ENCODE measurements around the gene MOCS3. TPM values are rescaled to one million over a fixed set of nuclear protein-coding genes. Genes with fewer than 3 reads are reported as not detected.

MOCS3 gene, protein sequence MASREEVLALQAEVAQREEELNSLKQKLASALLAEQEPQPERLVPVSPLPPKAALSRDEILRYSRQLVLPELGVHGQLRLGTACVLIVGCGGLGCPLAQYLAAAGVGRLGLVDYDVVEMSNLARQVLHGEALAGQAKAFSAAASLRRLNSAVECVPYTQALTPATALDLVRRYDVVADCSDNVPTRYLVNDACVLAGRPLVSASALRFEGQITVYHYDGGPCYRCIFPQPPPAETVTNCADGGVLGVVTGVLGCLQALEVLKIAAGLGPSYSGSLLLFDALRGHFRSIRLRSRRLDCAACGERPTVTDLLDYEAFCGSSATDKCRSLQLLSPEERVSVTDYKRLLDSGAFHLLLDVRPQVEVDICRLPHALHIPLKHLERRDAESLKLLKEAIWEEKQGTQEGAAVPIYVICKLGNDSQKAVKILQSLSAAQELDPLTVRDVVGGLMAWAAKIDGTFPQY
- 6.7 and 7.9 TPM in 2 replicates for total RNA-seq

DNA sequence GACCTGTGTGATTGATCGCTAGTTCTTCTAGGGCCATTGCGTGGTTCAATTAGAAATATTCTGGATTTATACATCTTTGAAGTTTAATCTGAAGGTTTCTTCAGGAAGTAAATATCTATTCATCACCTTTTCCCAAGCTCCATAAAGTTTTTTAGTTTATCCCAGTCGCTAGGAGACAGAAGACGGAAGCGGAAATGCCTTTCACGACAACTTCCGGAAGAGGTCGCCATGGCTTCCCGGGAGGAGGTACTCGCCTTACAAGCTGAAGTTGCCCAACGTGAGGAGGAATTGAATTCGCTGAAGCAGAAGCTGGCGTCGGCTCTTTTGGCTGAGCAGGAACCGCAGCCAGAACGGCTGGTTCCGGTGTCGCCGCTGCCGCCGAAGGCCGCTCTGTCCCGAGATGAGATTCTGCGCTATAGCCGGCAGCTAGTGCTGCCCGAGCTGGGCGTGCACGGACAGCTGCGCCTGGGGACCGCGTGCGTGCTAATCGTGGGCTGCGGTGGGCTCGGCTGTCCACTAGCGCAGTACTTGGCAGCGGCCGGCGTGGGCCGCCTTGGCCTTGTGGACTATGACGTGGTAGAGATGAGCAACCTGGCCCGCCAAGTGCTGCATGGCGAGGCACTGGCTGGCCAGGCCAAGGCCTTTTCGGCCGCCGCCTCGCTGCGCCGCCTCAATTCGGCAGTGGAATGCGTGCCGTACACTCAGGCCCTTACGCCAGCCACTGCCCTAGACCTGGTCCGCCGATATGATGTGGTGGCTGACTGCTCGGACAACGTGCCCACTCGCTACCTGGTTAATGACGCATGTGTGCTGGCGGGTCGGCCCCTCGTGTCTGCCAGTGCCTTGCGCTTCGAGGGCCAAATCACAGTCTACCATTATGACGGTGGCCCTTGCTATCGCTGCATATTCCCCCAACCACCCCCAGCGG is at the start of gene MOCS3:
Gene MOCS3 (plus strand): TSS at position 204 of the 928 bp plus-strand sequence. CDS start 25 bp downstream, at position 229.

DNA sequence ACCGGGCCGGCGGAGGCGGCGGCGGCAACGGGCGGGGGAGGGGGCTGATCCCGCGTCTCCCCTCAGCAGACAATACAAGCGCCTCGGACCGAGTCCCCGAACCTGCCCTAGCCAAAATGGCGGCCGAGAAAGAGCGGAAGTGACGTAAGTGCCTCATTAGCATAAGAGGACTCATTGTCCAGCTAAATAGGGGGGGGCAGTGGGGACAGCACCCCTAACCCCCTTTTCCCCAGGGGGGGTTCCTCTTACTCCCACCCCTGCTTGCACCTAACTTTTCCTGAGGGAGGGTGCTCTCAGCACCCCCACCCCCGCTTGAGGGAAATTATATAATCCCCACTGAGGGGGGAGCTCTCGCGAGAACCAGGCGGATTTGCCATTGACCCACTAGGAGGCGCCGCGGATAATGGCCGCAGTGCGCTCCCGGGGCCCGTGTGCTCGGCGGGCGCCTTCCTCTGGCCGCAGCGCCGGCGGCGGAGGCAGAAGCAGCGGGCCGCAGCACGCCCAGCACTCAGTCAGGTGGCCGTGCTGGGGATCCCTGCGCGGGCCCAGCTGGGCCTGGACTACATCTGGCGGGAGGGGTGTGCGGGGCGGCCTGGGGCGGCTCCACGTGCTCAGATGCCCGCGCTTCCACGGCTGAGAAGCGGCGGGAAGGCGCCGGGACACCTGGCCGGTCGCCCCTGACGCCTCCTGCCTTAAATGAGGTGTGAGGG is 27.2 kb upstream of the MOCS3 start, which contains the start of gene ADNP:
Gene ADNP (minus strand): TSS at position 132 of the 710 bp plus-strand sequence. CDS start 27,441 bp downstream, outside the sequence.

DNA sequence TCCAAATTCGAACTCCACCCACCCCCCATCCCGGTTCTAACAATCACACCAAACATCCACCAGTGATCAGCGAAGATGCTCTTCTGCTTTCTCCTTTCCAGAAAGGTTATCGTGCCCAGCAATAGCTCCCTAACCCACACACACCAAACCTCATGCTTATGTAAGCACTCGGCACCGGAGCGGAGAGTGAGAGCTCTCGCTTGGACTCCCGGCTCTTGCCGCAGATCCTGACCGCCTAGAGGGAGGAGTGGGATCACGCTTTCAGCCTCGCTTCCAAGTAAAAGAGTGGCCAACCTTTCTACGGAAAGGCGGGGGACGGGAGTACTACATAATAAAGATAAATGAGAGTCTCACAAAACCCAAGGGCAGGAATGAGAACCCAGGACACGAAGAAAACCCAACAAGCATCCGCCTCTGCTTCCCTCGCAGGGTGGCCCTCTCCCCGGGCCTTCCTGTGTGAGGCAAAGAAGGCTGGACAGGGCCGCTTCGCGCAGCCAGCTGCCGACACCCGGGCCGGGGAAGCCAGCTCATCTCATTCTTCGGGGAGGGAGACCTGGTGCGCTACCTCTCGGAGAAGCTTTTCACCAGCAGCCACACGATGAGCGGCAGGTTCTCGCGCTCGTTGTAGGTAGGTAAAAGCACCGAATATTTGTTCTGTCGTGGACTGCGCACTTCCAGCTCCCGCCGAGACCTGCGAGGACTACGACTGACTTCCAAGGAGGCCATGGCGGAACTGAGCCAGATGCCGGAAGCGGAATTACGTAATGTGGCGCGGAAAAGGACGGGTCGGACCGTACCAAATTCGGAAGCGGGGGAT is 612 bp upstream of the MOCS3 start, which contains the start of gene DPM1:
Gene DPM1 (minus strand): TSS at position 735 of the 817 bp plus-strand sequence. CDS start 9 bp downstream, at position 726.

Other genes starting within 250 kb of the MOCS3 start
- gene PARD6B, start 227.2 kb upstream of the MOCS3 start, total RNA-seq, result 0.43 and 0.82 TPM in 2 replicates
- gene BCAS4, start 163.8 kb upstream of the MOCS3 start, total RNA-seq, result 5.6 and 8.2 TPM in 2 replicates
- 12.3 and 16.3 TPM in 2 replicates for gene ADNP, start 27.4 kb upstream of the MOCS3 start, total RNA-seq
- gene DPM1, start 286 bp upstream of the MOCS3 start, total RNA-seq, result 46.0 and 62.8 TPM in 2 replicates
- 18.7 and 28.1 TPM in 2 replicates for gene KCNG1, start 64.3 kb downstream of the MOCS3 start, total RNA-seq

All from pericardium fibroblast (primary cell).